Activated naive CD4-positive, alpha-beta T cell treated with anti-CD3 and anti-CD28 coated beads for 36 hours (primary cell): ENCODE results near the gene UQCRH. TPM values are rescaled to one million over a fixed set of nuclear protein-coding genes. Genes with fewer than 3 reads are reported as not detected.
"Not testable (repeated sequence)": the region's sequence is repeated elsewhere in the genome, so short reads cannot be mapped to it uniquely, and the experiment has no call there.

Source experiments
- CTCF ChIA-PET: fragments of 350-600 bp; sonication (Branson Sonifier 250); formaldehyde crosslinking; loops from one replicate; lab custom pipeline; 2021; ENCODE audit warnings: antibody characterized with exemption; lab: Charles Lee
- DNase-seq: peaks from one replicate; pipeline ENCODE4 v3.0.0-alpha.2; 2020
- H3K27ac Mint-ChIP-seq: one replicate; pipeline ENCODE4 v1.8.0; 2021; ENCODE audit warnings: mild to moderate bottlenecking, mixed read lengths
- H3K27me3 Mint-ChIP-seq: one replicate; pipeline ENCODE4 v1.8.0; 2021; ENCODE audit warnings: low read depth, mixed read lengths
- H3K36me3 Mint-ChIP-seq: one replicate; pipeline ENCODE4 v1.8.0; 2021; ENCODE audit warnings: low read depth, mixed read lengths
- H3K4me1 Mint-ChIP-seq: one replicate; pipeline ENCODE4 v1.8.0; 2021; ENCODE audit warnings: low read depth, mixed read lengths
- H3K4me3 Mint-ChIP-seq: one replicate; pipeline ENCODE4 v1.8.0; 2021; ENCODE audit warnings: mild to moderate bottlenecking, moderate library complexity, mixed read lengths
- H3K9me3 Mint-ChIP-seq: one replicate; pipeline ENCODE4 v1.8.0; 2021; ENCODE audit warnings: mixed read lengths
- intact Hi-C: fragments of 100-400 bp; cut with micrococcal nuclease; formaldehyde crosslinking; loops from one replicate; pipeline ENCODE4 v1.15.1; 2023
- total RNA-seq, 2 experiments: library from RNA; stranded (reverse); gene quantifications; one replicate each; pipeline ENCODE4 v1.2.3, GENCODE V29; 2021

UQCRH gene
- total RNA-seq, 2 experiments from 2014 or later: 403 to 409 TPM

DNA sequence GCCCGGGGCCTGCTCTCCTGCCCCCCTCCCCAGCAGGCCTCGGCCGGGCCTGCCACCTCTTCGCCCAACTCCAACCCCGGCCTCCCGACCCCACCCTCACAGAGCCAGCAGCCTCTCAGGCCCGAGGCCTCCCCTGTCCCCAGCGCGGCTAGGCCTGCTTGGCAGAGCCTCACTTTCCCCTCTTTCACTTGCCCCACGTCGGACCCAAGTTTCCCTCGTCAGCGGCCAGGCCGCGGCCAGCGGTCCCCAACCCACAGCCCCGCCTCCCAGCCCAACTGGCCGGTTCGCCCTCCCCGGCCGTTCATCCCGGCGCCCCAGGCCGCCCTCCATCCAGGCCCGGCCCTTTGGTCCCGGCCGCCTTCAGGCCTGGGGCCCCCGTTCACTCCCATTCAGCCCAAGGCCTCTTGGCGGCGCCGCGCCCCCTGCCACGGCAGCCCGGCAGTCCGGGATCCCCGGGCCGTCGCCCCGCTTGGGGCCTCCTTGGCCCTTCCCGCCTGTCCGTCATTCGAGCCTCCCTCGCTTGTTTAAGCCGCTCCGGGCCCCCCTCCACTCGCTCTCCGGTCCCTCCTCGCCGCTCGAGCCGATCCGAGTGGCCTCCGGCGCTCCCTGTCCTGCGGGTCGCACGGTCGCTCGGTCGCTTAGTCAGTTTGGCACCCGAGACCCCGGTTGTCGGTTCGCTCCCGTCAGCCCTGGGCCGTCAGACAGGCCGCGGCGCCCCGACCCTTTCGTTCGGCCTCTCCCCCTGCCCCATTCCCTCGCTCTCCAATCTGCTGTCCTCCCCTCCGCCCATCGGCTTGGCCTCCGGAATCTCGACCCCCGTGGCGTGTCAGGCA, 1.5 kb upstream of the UQCRH start:
- Mint-ChIP-seq H3K36me3 (peaks cover 24% of the 10 kb centered on the region), H3K27ac (peak overlapping the region; percentile 83), H3K4me1 (peaks cover 35% of the 10 kb centered on the region), H3K27me3 (no peaks in the 10 kb centered on the region), H3K9me3 (no peaks in the 10 kb centered on the region), H3K4me3 (peak overlapping the region; percentile 98)
- CTCF ChIA-PET: interaction anchor here (1.4 kb wide), 1 partner anchor 46 kb away, joined by 5 read pairs; no protein-coding TSS in a partner anchor
- DNase-seq: peak; percentile 67
- intact Hi-C loops: loop anchor here (1.0 kb wide), 1 partner anchor 46 kb away; no protein-coding TSS in a partner anchor

DNA sequence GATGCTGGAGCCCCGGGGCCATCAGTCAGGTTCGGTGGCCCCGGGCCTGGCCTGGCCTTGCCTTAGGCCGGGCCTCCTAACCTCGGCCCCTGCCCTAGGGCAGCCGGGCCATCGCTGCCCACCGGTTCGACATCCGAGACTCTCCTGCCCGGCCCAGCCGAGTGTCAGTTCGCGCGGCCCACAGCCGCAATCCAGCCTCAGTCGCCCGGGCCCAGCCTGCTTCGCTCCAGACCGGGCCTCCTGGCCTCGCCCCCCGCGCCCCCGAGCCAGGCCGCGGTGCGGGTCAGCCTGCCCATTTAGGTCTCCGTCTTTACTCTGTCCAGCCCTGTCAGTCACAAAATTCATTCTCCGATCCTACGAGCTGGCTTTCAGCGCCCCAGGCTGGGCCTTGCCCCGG, 859 bp upstream of the UQCRH start:
- Mint-ChIP-seq H3K27me3 (no peaks in the 10 kb centered on the region), H3K9me3 (no peaks in the 10 kb centered on the region), H3K36me3 (peaks cover 20% of the 10 kb centered on the region), H3K4me1 (peaks cover 40% of the 10 kb centered on the region), H3K27ac (peak overlapping the region; percentile 83), H3K4me3 (peak overlapping the region; percentile 98)
- peak; percentile 16 for DNase-seq
- intact Hi-C loops: loop anchor here (1.0 kb wide), 4 partner anchors 38 to 615 kb away; partner anchors contain the start of gene NSUN4
- CTCF ChIA-PET: interaction anchor here (0.9 to 1.4 kb wide), 3 partner anchors 19 to 55 kb away, joined by 3 to 6 read pairs (median 4); partner anchors contain the start of gene RAD54L

DNA sequence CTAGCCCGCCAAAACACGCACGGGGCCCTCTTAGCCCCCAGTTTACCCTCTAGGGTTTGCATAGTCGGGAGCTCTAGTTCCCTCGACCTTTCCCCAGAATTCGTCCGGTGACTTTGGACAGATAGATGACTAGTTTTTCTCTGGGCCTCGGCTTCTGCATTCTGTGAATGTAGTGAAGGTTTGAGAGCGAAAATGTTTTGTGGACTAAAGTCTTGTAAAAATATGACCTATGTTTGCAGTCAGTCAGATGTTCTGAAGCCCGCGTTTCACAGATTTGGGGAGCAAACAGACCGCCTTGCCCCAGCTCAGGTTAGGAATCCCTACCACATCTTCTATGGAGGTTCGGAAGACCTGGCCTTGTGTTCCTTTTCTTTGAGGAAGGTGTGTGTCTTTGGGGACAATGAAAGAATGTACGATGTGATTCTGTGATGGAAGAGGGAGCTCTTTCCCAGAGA, 401 bp downstream of the UQCRH start:
- intact Hi-C loops: loop anchor here (1.0 kb wide), 3 partner anchors 36 to 617 kb away; partner anchors contain the start of gene NSUN4
- H3K9me3 Mint-ChIP-seq: no peaks in the 10 kb centered on the region
- H3K27me3 Mint-ChIP-seq: no peaks in the 10 kb centered on the region
- peaks cover 46% of the 10 kb centered on the region for H3K4me1 Mint-ChIP-seq
- peak overlapping the region; percentile 98 for H3K4me3 Mint-ChIP-seq
- H3K27ac Mint-ChIP-seq: peak overlapping the region; percentile 94
- H3K36me3 Mint-ChIP-seq: peaks cover 25% of the 10 kb centered on the region
- no peak for DNase-seq
- CTCF ChIA-PET: interaction anchor here (0.6 to 1.7 kb wide), 7 partner anchors 15 to 57 kb away, joined by 3 to 6 read pairs (median 4); partner anchors contain the start of gene RAD54L

DNA sequence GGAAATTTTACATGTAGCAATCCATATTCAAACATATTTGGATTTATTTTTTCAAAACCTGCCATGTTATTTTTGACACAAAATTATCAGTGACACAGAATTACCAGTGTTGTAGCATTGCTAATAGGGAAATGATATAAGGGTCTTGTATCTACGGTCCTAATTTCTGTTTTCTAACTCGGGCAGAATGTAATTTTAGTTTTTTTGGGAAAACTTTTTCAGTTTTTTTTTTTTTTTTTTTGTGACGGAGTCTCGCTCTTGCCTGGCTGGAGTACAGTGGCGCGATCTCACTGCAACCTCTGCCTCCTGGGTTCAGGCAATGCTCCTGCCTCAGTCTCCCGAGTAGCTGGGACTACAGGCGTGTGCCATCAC, 2.6 kb downstream of the UQCRH start:
- CTCF ChIA-PET: interaction anchor here (1.1 to 1.4 kb wide), 2 partner anchors 27 to 42 kb away, joined by 4 to 7 read pairs; no protein-coding TSS in a partner anchor
- H3K4me3 Mint-ChIP-seq: no peak overlapping the region
- H3K27me3 Mint-ChIP-seq: no peaks in the 10 kb centered on the region
- no peak overlapping the region for H3K27ac Mint-ChIP-seq
- intact Hi-C loops: no loop called here
- H3K4me1 Mint-ChIP-seq: peaks cover 39% of the 10 kb centered on the region
- H3K36me3 Mint-ChIP-seq: peaks cover 36% of the 10 kb centered on the region
- no peaks in the 10 kb centered on the region for H3K9me3 Mint-ChIP-seq
- no peak for DNase-seq

DNA sequence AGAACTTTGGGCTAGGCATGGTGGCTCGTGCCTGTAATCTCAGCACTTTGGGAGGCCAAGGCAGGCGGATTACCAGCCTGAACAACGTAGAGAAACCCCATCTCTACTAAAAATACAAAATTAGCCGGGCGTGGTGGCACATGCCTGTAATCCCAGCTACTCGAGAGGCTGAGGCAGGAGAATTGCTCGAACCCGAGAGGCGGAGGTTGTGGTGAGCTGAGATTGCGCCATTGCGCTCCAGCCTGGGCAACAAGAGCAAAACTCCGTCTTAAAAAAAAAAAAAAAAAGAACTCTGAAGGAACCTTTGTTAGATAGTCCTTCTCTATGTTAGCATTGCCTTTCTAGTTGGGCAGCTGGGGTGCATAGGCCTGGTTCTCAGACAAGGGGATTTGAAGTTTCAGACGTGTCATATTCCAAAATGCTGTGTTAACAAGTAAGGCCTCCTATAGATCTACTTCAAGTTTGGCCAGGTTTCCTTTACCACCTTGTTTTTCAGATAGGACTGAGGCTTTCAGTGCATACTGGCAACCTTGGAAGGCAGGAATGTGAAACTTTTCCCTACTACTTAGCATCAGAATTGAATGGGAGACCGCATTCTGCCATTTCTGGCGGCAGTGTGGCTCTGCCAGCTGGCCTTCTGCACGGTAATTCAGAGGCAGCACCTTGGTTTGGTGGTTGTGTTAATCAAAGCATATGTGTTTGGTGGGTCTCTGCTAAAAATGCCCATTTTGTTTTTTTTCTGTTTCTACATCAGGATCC, 6.1 kb downstream of the UQCRH start:
- Mint-ChIP-seq H3K4me3 (no peak overlapping the region), H3K27me3 (no peaks in the 10 kb centered on the region), H3K4me1 (peaks cover 31% of the 10 kb centered on the region), H3K36me3 (peaks cover 37% of the 10 kb centered on the region), H3K27ac (no peak overlapping the region), H3K9me3 (no peaks in the 10 kb centered on the region)
- DNase-seq: no peak
- CTCF ChIA-PET: no interaction called here
- intact Hi-C loops: no loop called here

DNA sequence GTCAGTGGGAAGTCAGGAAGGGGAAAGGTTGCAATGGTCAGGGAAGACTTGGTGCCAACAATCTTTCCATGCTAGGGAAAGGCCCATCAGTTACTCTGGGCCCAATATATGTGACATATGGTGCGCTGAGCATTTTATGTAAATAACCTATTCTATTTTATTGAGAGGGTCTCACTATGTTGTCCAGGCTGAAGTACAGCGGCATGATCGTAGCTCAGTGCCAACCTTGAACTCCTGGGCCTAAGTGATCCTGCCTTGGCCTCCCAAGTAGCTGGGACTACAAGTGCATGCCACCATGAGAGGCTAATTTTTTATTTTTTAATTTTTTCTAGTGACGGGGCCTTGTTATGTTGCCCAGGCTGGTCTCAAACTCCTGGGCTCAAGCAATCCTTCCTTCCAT, 6.8 kb downstream of the UQCRH start:
- CTCF ChIA-PET: interaction anchor here (0.6 kb wide), 1 partner anchor 27 kb away, joined by 3 read pairs; no protein-coding TSS in a partner anchor
- H3K27me3 Mint-ChIP-seq: no peaks in the 10 kb centered on the region
- peaks cover 39% of the 10 kb centered on the region for H3K36me3 Mint-ChIP-seq
- DNase-seq: no peak
- intact Hi-C loops: no loop called here
- H3K4me1 Mint-ChIP-seq: peaks cover 23% of the 10 kb centered on the region
- H3K9me3 Mint-ChIP-seq: no peaks in the 10 kb centered on the region
- H3K27ac Mint-ChIP-seq: no peak overlapping the region
- H3K4me3 Mint-ChIP-seq: no peak overlapping the region

DNA sequence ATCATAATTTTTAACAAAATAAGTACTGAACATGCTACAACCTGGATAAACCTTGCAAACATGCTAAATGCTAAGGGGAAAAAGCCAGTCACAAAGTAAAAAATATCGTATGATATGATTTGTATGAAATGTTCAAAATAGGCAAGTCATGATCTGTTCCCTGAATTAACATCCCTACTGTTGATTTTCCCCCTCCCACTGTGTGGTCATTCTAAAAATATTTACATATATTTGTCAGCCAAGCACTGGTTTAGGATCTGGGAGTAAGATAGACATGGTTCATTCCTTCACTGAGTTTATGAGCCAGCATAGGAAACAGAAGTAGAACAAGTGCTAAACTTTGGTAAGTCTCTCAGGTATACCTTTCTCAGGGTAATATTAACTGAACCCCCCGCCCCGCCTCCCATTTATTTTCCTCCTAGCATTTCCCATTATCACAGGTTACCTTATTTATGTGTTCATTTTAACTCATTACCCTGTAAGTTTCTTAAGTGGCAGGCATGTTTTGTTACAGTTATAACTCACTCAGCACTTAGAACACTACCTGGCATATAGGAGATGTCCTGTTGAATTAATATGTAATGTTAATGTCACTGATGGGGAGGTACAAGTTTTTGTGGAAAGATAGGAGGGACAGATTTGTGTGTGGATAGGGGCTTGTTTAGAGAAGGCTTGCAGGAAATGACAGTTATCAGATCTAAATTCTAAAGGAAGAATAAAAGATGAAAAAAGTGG, 12.3 kb downstream of the UQCRH start:
- intact Hi-C loops: no loop called here

DNA sequence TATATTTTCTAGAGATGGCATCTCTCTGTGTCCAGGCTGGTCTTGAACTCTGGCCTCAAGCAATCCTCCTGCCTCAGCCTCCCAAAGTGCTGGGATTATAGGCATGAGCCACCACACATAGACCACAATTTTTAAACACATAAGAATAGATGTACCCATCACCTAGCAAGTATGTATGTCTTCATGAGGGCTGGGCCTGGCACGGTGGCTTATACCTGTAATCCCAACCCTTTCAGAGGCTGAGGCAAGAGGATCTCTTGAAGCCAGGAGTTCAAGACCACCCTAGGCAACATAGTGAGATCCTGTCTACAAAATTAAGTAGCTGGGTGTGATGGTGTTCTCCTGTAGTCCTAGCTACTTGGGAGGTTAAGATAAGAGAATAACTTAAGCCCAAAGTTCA, 13.8 kb downstream of the UQCRH start:
- no peak for DNase-seq
- H3K9me3 Mint-ChIP-seq: no peaks in the 10 kb centered on the region
- no peaks in the 10 kb centered on the region for H3K27me3 Mint-ChIP-seq
- intact Hi-C loops: no loop called here
- H3K4me1 Mint-ChIP-seq: no peaks in the 10 kb centered on the region
- H3K27ac Mint-ChIP-seq: no peak overlapping the region
- CTCF ChIA-PET: interaction anchor here (0.9 to 1.1 kb wide), 2 partner anchors 23 to 26 kb away, joined by 3 read pairs; partner anchors contain the start of gene NSUN4
- H3K36me3 Mint-ChIP-seq: peaks cover 17% of the 10 kb centered on the region
- H3K4me3 Mint-ChIP-seq: no peak overlapping the region

More for the DNA sequence above, 12.3 kb downstream of the UQCRH start:
- Mint-ChIP-seq H3K4me3 (no peak overlapping the region), H3K27me3 (no peaks in the 10 kb centered on the region), H3K36me3 (peaks cover 25% of the 10 kb centered on the region), H3K4me1 (no peaks in the 10 kb centered on the region), H3K9me3 (no peaks in the 10 kb centered on the region), H3K27ac (no peak overlapping the region)
- CTCF ChIA-PET: no interaction called here
- no peak for DNase-seq

DNA sequence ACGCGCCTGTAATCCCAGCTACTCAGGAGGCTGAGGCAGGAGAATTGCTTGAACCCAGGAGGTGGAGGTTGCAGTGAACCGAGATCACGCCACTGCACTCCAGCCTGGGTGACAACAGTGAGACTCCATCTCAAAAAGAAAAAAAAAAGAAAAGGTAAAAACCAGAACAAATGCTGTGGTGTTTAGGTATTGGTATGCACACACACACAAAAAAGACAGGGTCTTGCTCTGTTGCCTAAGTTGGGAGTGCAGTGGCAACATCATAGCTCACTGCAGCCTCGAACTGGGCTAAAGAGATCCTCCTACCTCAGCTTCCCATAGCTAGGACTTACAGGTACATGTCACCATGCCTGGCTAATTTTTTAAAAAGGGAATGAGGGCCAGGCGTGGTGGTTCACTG, 15.8 kb downstream of the UQCRH start:
- DNase-seq, H3K27ac Mint-ChIP-seq, H3K4me1 Mint-ChIP-seq, H3K4me3 Mint-ChIP-seq, intact Hi-C loops, H3K27me3 Mint-ChIP-seq, H3K9me3 Mint-ChIP-seq: not testable (repeated sequence)
- H3K36me3 Mint-ChIP-seq: peaks cover 11% of the 10 kb centered on the region
- CTCF ChIA-PET: interaction anchor here (0.7 kb wide), 1 partner anchor 16 kb away, joined by 3 read pairs; no protein-coding TSS in a partner anchor

DNA sequence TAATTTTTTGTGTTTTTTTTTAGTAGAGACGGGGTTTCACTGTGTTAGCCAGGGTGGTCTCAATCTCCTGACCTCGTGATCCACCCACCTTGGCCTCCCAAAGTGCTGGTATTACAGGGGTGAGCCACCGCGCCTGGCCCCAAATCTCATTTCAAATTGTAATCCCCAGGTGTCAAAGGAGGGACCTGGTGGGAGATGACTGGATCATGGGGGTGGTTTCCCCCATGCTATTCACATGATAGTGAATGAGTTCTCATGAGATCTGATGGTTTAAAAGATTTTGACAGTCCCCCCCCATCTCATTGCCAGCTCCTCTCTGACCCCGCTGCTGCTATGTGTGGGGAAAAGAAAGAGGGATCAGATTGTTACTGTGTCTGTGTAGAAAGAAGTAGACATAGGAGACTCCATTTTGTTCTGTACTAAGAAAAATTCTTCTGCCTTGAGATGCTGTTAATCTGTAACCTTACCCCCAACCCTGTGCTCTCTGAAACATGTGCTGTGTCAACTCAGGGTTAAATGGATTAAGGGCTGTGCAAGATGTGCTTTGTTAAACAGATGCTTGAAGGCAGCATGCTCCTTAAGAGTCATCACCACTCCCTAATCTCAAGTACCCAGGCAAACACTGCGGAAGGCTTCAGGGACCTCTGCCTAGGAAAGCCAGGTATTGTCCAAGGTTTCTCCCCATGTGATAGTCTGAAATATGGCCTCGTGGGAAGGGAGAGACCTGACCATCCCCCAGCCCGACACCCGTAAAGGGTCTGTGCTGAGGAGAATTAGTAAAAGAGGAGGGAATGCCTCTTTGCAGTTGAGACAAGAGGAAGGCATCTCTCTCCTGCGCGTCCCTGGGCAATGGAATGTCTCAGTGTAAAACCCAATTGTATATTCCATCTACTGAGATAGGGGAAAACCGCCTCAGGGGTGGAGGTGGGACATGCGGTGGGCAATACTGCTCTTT, 16.7 kb downstream of the UQCRH start:
- DNase-seq, H3K4me1 Mint-ChIP-seq, H3K27ac Mint-ChIP-seq, intact Hi-C loops, H3K27me3 Mint-ChIP-seq, H3K4me3 Mint-ChIP-seq, H3K36me3 Mint-ChIP-seq, H3K9me3 Mint-ChIP-seq: not testable (repeated sequence)
- CTCF ChIA-PET: interaction anchor here (0.7 kb wide), 1 partner anchor 15 kb away, joined by 3 read pairs; no protein-coding TSS in a partner anchor

DNA sequence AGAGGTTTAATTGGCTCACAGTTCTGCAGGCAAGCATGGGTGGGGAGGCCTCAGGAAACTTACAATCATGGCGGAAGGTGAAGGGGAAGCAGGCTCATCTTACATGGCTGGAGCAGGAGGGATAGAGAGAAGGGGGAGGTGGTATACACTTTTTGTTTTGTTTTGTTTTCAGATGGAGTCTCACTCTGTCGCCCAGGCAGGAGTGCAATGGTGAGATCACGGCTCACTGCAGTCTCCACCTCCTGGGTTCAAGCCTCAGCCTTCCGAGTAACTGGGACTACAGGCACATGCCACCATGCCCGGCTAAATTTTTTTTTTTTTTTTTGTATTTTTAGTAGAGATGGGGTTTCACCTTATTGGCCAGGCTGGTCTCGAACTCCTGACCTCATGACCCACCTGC, 18.7 kb downstream of the UQCRH start:
- DNase-seq, H3K4me1 Mint-ChIP-seq, H3K27me3 Mint-ChIP-seq, H3K36me3 Mint-ChIP-seq, intact Hi-C loops, H3K9me3 Mint-ChIP-seq, H3K27ac Mint-ChIP-seq, H3K4me3 Mint-ChIP-seq: not testable (repeated sequence)
- CTCF ChIA-PET: interaction anchor here (0.6 kb wide), 1 partner anchor 9 kb away, joined by 3 read pairs; no protein-coding TSS in a partner anchor
